ENCODE results near the gene NRXN3.

DNA sequence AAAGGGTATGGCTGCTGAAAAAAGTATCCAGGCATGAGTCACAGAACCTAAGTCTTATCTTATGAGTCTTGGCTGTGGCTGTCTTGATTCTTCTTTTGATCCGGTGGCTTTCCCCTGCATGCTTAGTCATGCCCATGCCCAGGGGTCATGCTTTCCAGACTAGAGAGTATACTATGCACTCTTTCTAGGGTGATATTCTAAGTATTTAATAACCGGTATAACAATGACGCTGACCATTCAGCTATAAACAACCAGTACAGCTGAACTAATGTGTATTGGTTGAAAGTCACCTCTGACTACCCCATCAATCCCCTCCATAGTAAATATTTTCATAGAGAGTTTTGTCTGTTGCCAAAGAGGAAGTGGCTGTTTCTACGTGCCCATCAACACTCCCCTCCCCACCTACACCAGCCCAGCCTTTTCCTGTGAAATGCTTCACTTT lies 34.7 kb upstream of the NRXN3 start:
- no peak for TF ChIP-seq CTCF (IDR thresholded peaks at IDR 0.05)
- TF ChIP-seq EZH2 (IDR thresholded peaks at IDR 0.05) = no peak
- TF ChIP-seq EZH2phosphoT487 (IDR thresholded peaks at IDR 0.05) = no peak
